Upper lobe of right lung (tissue), 1 donor: ENCODE data around the gene HOXB3. TPM values are rescaled to one million over a fixed set of nuclear protein-coding genes. Genes with fewer than 3 reads are reported as not detected.

Experiments
- ATAC-seq: fragments of 200-7000 bp; cut with Tn5 transposase; one replicate; pipeline ENCODE4 v1.9.1; 2020; ENCODE audit warnings: mild to moderate bottlenecking, moderate library complexity
- DNase-seq: peaks from one replicate; pipeline ENCODE4 v3.0.0-alpha.2; 2020
- H3K27ac ChIP-seq: fragments of 200-600 bp; one replicate; pipeline ENCODE4 v1.8.0; 2022
- H3K27me3 ChIP-seq: fragments of 200-600 bp; one replicate; pipeline ENCODE4 v1.8.0; 2022; ENCODE audit warnings: mild to moderate bottlenecking
- H3K36me3 ChIP-seq: fragments of 200-600 bp; one replicate; pipeline ENCODE4 v1.8.0; 2022
- H3K4me1 ChIP-seq: fragments of 200-600 bp; one replicate; pipeline ENCODE4 v1.8.0; 2022
- H3K4me3 ChIP-seq: fragments of 200-600 bp; one replicate; pipeline ENCODE4 v1.8.0; 2022; ENCODE audit warnings: mild to moderate bottlenecking
- H3K9me3 ChIP-seq: fragments of 200-600 bp; one replicate; pipeline ENCODE4 v1.8.0; 2022
- CTCF ChIP-seq: fragments of 200-600 bp; IDR thresholded peaks from one replicate; pipeline ENCODE4 v1.8.0; 2022; ENCODE audit warnings: antibody characterized with exemption
- intact Hi-C: fragments of 100-400 bp; cut with DNase I; formaldehyde crosslinking; loops from one replicate; pipeline ENCODE4 v1.11.0; 2022
- total RNA-seq: library from RNA; stranded (reverse); fragmentation: NEBNext Ultra II Directional; extraction: Animal tissue kit (Norgen Biotek cat#: 25700); gene quantifications from one replicate; pipeline ENCODE4 v1.2.1, GENCODE V29; 2021
- donor health status: DM: no; HTN: yes; CAD: no; lungs with severe emphysema.

Gene HOXB3
- total RNA-seq, 1 donor from 2014 or later: 13.3 TPM

- H3K36me3 ChIP-seq: no peaks in the 10 kb centered on the region
- no peak for TF ChIP-seq CTCF
- DNase-seq (no peak), ATAC-seq (peak; percentile 50)
- intact Hi-C loops: no loop called here
- H3K4me3 ChIP-seq: peak overlapping the region; percentile 46
- H3K27me3 ChIP-seq: peaks cover 30% of the 10 kb centered on the region
- H3K27ac ChIP-seq: peak overlapping the region; percentile 55
- peaks cover 8% of the 10 kb centered on the region for H3K4me1 ChIP-seq
- no peaks in the 10 kb centered on the region for H3K9me3 ChIP-seq
These were observed 37.4 kb downstream of the HOXB3 start for GRCh38 chr17:48552466-48553189.

GRCh38 chr17:48551596-48552465, 38.2 kb downstream of the HOXB3 start:
- Histone ChIP-seq H3K4me3 (peak overlapping the region; percentile 46), H3K27me3 (peaks cover 38% of the 10 kb centered on the region), H3K4me1 (peaks cover 8% of the 10 kb centered on the region), H3K27ac (peak overlapping the region; percentile 55), H3K36me3 (no peaks in the 10 kb centered on the region), H3K9me3 (no peaks in the 10 kb centered on the region)
- TF ChIP-seq CTCF: no peak
- intact Hi-C loops: no loop called here
- no peak for ATAC-seq
- peak; percentile 61 for DNase-seq

- Histone ChIP-seq H3K9me3 (no peaks in the 10 kb centered on the region), H3K27me3 (peaks cover 43% of the 10 kb centered on the region), H3K4me1 (peaks cover 2% of the 10 kb centered on the region), H3K4me3 (no peak overlapping the region), H3K27ac (peak overlapping the region; percentile 55), H3K36me3 (no peaks in the 10 kb centered on the region)
- no peak for TF ChIP-seq CTCF
- DNase-seq: peak; percentile 25
- intact Hi-C loops: no loop called here
- ATAC-seq: no peak
These were observed 38.9 kb downstream of the HOXB3 start for GRCh38 chr17:48551214-48551555.

- DNase-seq: no peak
- TF ChIP-seq CTCF: no peak
- H3K4me1 ChIP-seq: peaks cover under 1% of the 10 kb centered on the region
- H3K4me3 ChIP-seq: no peak overlapping the region
- peaks cover 45% of the 10 kb centered on the region for H3K27me3 ChIP-seq
- no peak for ATAC-seq
- H3K9me3 ChIP-seq: no peaks in the 10 kb centered on the region
- intact Hi-C loops: no loop called here
- peak overlapping the region; percentile 66 for H3K27ac ChIP-seq
- no peaks in the 10 kb centered on the region for H3K36me3 ChIP-seq
These were observed 39.4 kb downstream of the HOXB3 start for GRCh38 chr17:48550502-48551213.

GRCh38 chr17:48549914-48550501, 40.0 kb downstream of the HOXB3 start:
- TF ChIP-seq CTCF: no peak
- Histone ChIP-seq H3K36me3 (no peaks in the 10 kb centered on the region), H3K4me3 (no peak overlapping the region), H3K9me3 (no peaks in the 10 kb centered on the region), H3K27ac (peak overlapping the region; percentile 66), H3K4me1 (peaks cover 7% of the 10 kb centered on the region), H3K27me3 (peaks cover 52% of the 10 kb centered on the region)
- DNase-seq (no peak), ATAC-seq (no peak)
- intact Hi-C loops: no loop called here
